Ovary (tissue), 9 donors: ENCODE measurements around the gene MAPK8IP2. TPM values are rescaled to one million over a fixed set of nuclear protein-coding genes. Genes with fewer than 3 reads are reported as not detected.
"Not testable (repeated sequence)": the region's sequence is repeated elsewhere in the genome, so short reads cannot be mapped to it uniquely, and the experiment has no call there.

ENCODE experiments used
- DNase-seq, 5 donors: peaks; one replicate each; pipeline ENCODE4 v3.0.0-alpha.2; 2019 to 2020
- H3K27ac ChIP-seq, 2 donors: fragments of 200-600 bp; one replicate each; pipeline versions ENCODE4 v1.5.1 to v1.8.0; 2019 to 2022
- H3K27me3 ChIP-seq: fragments of 200-600 bp; one replicate; pipeline ENCODE4 v1.8.0; 2022
- H3K36me3 ChIP-seq: fragments of 200-600 bp; sonication (generic); one replicate; pipeline ENCODE4 v1.5.1; 2019
- H3K4me1 ChIP-seq: one replicate; pipeline ENCODE4 v1.8.1; 2013; ENCODE audit warnings: mild to moderate bottlenecking, moderate library complexity; ENCODE audit not compliant: insufficient read depth
- H3K4me3 ChIP-seq: fragments of 200-600 bp; sonication (generic); one replicate; pipeline ENCODE4 v1.5.1; 2017
- H3K9me3 ChIP-seq, 2 donors: fragments of 200-600 bp in 1 of 2; sonication (generic) in 1 of 2; one replicate each; pipeline versions ENCODE4 v1.5.1 to v1.8.1; 2013 to 2019; ENCODE audit warnings: mild to moderate bottlenecking in 1 of 2, moderate library complexity in 1 of 2
- EP300 ChIP-seq: sonication (generic); formaldehyde crosslinking; IDR thresholded peaks from one replicate; pipeline ENCODE4 v1.6.1; 2017; ENCODE audit warnings: antibody characterized with exemption
- POLR2A ChIP-seq: fragments of 450-650 bp; IDR thresholded peaks from one replicate; pipeline ENCODE4 v1.6.1; 2017; ENCODE audit warnings: antibody characterized with exemption, mild to moderate bottlenecking, moderate library complexity
- WGBS, 3 donors: extraction: QIAGEN DNeasy Blood & Tissue Kit in 1 of 3; methylation state at CpG; one replicate each; pipeline versions ENCODE4 v1.1.5 to v1.1.7; 2013 to 2017; 5-methylcytosine and 5-hydroxymethylcytosine counted together
- intact Hi-C, 4 donors: fragments of 100-400 bp; cut with DNase I; formaldehyde crosslinking; loops; one replicate each; pipeline versions ENCODE4 v1.11.0 to v1.15.1; 2022 to 2023
- polyA plus RNA-seq, 2 donors: library from polyadenylated mRNA; stranded (reverse); fragments of 200-250 nt in 1 of 2; fragments of 350-450 nt in 1 of 2; fragmentation: Illumina TruSeq in 1 of 2; extraction: RNeasy Lipid Tissue Mini Kit (QIAGEN cat#74804) in 1 of 2; gene quantifications; one replicate each; pipeline ENCODE4 v1.2.3, GENCODE V29; 2013 to 2014
- total RNA-seq, 7 donors: library from RNA; depleted of rRNA in 2 of 7; stranded (reverse); fragments of >200 nt in 2 of 7; fragmentation: NEBNext Ultra II Directional in 3 of 7; extraction: Animal tissue kit (Norgen Biotek cat#: 25700) in 3 of 7; gene quantifications; one replicate each; pipeline versions ENCODE4 v1.1.0 to v1.2.4, GENCODE V29; 2016 to 2023
- TF ChIP-seq, protein P1 (sequence below), 3 donors: fragments of 450-650 bp in 2 of 3; fragments of 200-600 bp in 1 of 3; IDR thresholded peaks; one replicate each; pipeline versions ENCODE4 v1.5.1 to v1.8.0; 2016 to 2022; ENCODE audit warnings: antibody characterized with exemption in 3 of 3, mild to moderate bottlenecking in 1 of 3
- donor health status: DM: no; HTN: no; CAD: no; lungs with moderate emphysema.
- donor health status: DM: no; HTN: no; CAD: no.
- donor health status: Bipolar disorder and iron deficiency.
- donor health status: DM: yes; HTN: yes; CAD: no.
- donor health status: DM: no; HTN: no; CAD: no.
- donor health status: DM: yes; HTN: yes; CAD: no.

Gene MAPK8IP2
- total and polyA plus RNA-seq, 9 donors = 1.1 to 28.4 (median 9.4) TPM

DNA sequence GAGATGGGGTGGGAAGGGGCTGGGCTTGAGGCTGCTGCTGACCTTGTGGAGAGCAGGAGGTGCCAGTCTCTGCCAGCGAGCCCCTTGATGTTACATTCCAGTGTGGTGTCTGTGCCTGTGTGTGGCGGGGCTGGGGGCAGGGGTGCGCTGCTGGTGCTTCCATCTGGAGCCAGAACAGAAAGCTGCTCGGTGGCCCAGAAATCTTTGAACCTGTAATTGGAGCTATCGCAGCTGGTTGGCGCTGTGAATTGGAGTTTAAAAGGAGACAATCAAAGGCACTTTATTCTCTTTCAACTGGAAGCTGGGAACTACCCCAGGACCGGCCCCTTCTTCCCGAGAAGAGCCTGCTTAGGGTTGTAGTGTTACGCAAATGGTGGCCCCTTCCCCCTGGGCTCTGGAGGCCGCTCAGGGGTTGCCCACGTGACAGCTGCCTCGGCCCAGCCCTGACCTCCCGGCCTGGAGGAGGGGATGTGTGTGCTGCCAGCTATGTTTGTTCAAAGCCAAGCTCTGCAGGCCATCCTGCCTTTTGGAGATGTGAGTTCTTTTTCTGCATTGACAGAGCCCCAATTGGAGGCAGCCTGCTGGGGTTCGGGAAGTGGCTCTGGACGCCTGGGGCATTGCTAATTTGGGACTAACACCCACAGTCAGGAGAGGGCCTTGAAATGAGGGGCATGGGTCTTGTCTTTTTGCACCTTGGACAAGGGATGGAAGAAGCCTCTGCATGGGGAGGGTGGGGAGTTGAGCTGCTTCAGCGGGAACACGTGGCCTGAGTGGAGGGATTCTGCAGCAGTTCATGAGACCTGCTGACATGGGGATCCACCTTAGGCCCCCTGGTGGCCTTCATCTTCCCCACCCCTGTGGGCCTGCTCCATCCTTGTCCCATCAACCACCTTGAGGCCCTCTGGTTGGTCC lies 41.4 kb downstream of the MAPK8IP2 start:
- 11 to 12% (median 11%) methylated on average over 17 of the region's 17 CpGs for WGBS, 3 donors
- TF ChIP-seq, protein P1, sequence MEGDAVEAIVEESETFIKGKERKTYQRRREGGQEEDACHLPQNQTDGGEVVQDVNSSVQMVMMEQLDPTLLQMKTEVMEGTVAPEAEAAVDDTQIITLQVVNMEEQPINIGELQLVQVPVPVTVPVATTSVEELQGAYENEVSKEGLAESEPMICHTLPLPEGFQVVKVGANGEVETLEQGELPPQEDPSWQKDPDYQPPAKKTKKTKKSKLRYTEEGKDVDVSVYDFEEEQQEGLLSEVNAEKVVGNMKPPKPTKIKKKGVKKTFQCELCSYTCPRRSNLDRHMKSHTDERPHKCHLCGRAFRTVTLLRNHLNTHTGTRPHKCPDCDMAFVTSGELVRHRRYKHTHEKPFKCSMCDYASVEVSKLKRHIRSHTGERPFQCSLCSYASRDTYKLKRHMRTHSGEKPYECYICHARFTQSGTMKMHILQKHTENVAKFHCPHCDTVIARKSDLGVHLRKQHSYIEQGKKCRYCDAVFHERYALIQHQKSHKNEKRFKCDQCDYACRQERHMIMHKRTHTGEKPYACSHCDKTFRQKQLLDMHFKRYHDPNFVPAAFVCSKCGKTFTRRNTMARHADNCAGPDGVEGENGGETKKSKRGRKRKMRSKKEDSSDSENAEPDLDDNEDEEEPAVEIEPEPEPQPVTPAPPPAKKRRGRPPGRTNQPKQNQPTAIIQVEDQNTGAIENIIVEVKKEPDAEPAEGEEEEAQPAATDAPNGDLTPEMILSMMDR (IDR thresholded peaks at IDR 0.05) = no peak
- no peak for TF ChIP-seq EP300
- no peak for TF ChIP-seq POLR2A
- Histone ChIP-seq H3K27me3 (no peaks in the 10 kb centered on the region), H3K4me1 (peaks cover 8% of the 10 kb centered on the region), H3K9me3 (no peaks in the 10 kb centered on the region), H3K36me3 (no peaks in the 10 kb centered on the region), H3K4me3 (no peak overlapping the region), H3K27ac (no peak overlapping the region)
- peak; percentile 28 to 70 (median 45) for DNase-seq
- intact Hi-C loops = no loop called here

DNA sequence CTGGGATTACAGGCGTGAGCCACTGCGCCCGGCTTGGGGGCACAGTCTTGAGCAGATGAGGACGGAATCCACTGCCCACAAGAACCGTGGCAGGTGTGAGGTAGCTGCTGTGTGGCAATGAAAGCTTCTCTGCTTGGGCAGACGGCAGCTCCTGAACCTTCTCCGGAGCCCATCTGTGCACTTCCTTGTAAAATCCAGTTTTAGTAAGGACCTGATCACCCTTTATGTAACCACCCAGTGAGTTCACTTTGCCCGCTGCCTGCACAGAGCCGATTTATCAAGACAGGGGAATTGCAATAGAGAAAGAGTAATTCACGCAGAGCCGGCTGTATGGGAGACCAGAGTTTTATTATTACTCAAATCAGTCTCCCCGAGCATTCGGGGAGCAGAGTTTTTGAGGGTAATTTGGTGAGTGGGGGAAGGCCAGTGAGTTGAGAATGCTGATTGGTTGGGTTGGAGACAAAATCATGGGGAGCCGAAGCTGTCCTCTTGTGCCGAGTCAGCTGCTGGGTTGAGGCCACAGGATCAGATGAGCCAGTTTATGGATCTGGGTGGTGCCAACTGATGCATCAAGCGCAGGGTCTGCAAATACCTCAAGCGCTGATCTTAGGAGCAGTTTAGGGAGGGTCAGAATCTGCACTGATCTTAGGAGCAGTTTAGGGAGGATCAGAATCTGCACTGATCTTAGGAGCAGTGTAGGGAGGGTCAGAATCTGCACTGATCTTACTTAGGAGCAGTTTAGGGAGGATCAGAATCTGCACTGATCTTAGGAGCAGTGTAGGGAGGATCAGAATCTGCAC lies 42.6 kb downstream of the MAPK8IP2 start:
- H3K27me3 ChIP-seq, intact Hi-C loops, H3K27ac ChIP-seq: not testable (repeated sequence)

DNA sequence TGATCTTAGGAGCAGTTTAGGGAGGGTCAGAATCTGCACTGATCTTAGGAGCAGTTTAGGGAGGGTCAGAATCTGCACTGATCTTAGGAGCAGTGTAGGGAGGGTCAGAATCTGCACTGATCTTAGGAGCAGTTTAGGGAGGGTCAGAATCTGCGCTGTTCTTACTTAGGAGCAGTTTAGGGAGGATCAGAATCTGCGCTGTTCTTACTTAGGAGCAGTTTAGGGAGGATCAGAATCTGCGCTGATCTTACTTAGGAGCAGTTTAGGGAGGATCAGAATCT lies 43.2 kb downstream of the MAPK8IP2 start:
- H3K4me1 ChIP-seq, H3K27ac ChIP-seq, H3K27me3 ChIP-seq, H3K36me3 ChIP-seq, H3K4me3 ChIP-seq, DNase-seq, H3K9me3 ChIP-seq, intact Hi-C loops: not testable (repeated sequence)
- 37 to 54% (median 40%) methylated on average over 3 of the region's 3 CpGs for WGBS, 3 donors

More for the DNA sequence above, 42.6 kb downstream of the MAPK8IP2 start:
- H3K36me3 ChIP-seq, H3K4me3 ChIP-seq, H3K9me3 ChIP-seq, H3K4me1 ChIP-seq, DNase-seq: not testable (repeated sequence)
- 83 to 87% (median 86%) methylated on average over 17 of the region's 17 CpGs for WGBS, 3 donors

DNA sequence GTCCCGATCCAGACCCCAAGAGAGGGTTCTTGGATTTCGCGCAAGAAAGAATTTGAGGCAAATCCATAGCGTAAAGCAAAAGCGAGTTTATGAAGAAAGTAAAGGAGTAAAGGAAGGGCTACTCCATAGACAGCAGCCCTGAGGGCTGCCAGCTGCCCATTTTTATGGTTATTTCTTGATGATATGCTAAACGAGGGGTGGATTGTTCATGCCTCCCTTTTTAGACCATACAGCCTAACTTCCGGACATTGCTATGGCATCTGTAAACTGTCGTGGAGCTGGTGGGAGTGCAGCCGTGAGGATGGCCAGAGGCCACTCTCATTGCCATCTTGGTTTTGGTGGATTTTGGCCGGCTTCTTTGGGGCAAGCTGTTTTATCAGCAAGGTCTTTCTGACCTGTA lies 52.7 kb downstream of the MAPK8IP2 start:
- Histone ChIP-seq H3K9me3 (no peaks in the 10 kb centered on the region), H3K27ac (no peak overlapping the region), H3K4me1 (no peaks in the 10 kb centered on the region), H3K4me3 (no peak overlapping the region), H3K36me3 (no peaks in the 10 kb centered on the region), H3K27me3 (no peaks in the 10 kb centered on the region)
- intact Hi-C loops = no loop called here
- TF ChIP-seq, protein P1 (IDR thresholded peaks at IDR 0.05) = no peak
- no peak for TF ChIP-seq EP300
- no peak for DNase-seq
- WGBS, 3 donors = 74 to 79% (median 78%) methylated on average over 10 of the region's 10 CpGs

DNA sequence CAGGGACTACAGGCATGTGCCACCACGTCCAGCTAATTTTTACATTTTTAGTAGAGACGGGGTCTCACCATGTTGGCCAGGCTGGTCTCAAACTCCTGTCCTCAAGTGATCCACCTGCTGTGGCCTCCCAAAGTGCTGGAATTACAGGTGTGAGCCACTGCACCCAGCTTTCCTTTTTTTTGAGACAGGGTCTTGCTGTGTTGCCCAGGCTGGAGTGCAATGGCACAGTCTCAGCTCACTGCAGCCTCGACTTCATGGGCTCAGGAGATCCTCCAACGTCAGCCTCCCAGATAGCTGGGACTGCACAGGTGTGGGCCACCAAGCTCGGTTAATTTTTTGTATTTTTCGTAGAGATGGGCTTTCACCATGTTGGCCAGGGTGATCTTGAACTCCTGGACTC lies 54.1 kb downstream of the MAPK8IP2 start:
- H3K27me3 ChIP-seq, H3K4me1 ChIP-seq, intact Hi-C loops, H3K9me3 ChIP-seq, H3K4me3 ChIP-seq, H3K36me3 ChIP-seq, DNase-seq, H3K27ac ChIP-seq: not testable (repeated sequence)
- WGBS, 3 donors = 84 to 87% (median 86%) methylated on average over 6 of the region's 6 CpGs
